Sciatic nerve (tissue), 2 donors: ENCODE results near the gene NELFE. TPM values are rescaled to one million over a fixed set of nuclear protein-coding genes. Genes with fewer than 3 reads are reported as not detected.
"Not testable (repeated sequence)": the region's sequence is repeated elsewhere in the genome, so short reads cannot be mapped to it uniquely, and the experiment has no call there.

Experiments
- ATAC-seq: fragments of 200-7000 bp; cut with Tn5 transposase; one replicate; pipeline ENCODE4 v1.9.1; 2020; ENCODE audit warnings: mild to moderate bottlenecking, moderate library complexity
- DNase-seq: peaks from one replicate; pipeline ENCODE4 v3.0.0-alpha.2; 2020; ENCODE audit warnings: low spot score
- intact Hi-C: fragments of 100-400 bp; cut with DNase I; formaldehyde crosslinking; loops from one replicate; pipeline ENCODE4 v1.14.2; 2022
- total RNA-seq: library from RNA; stranded (reverse); fragmentation: NEBNext Ultra II Directional; extraction: Animal tissue kit (Norgen Biotek cat#: 25700); gene quantifications from one replicate; pipeline ENCODE4 v1.2.1, GENCODE V29; 2021
- donor health status: DM: no; HTN: no; CAD: no.
- donor health status: DM: no; HTN: no; CAD: no.

Gene NELFE
- 55.1 TPM for total RNA-seq

GRCh38 chr6:31958741-31959739 lies at the start of gene NELFE, which contains the start of gene SKIC2:
Gene NELFE, minus strand, starts transcription at chr6:31958971. Its CDS starts 525 bp downstream, at chr6:31958446.
Gene SKIC2, plus strand, starts transcription at chr6:31959175. Its CDS starts 18 bp downstream, at chr6:31959193.
- intact Hi-C loops, result no loop called here
- DNase-seq (peak; percentile 99), ATAC-seq (peak; percentile 99)

GRCh38 chr6:32008037-32008436 lies 49.3 kb upstream of the NELFE start:
- intact Hi-C loops, ATAC-seq, DNase-seq: not testable (repeated sequence)

GRCh38 chr6:32007086-32007485 lies 48.3 kb upstream of the NELFE start:
- ATAC-seq, intact Hi-C loops: not testable (repeated sequence)
- peak; percentile 36 for DNase-seq

GRCh38 chr6:32005991-32006529 lies 47.3 kb upstream of the NELFE start:
- intact Hi-C loops, ATAC-seq: not testable (repeated sequence)
- DNase-seq, result peak; percentile 43

- ATAC-seq, intact Hi-C loops: not testable (repeated sequence)
- DNase-seq, result peak; percentile 44
Measured at GRCh38 chr6:32005538-32005880, 46.7 kb upstream of the NELFE start.

- intact Hi-C loops, ATAC-seq: not testable (repeated sequence)
- peak; percentile 33 for DNase-seq
Measured at GRCh38 chr6:32004864-32005537, 46.2 kb upstream of the NELFE start.

- DNase-seq, intact Hi-C loops, ATAC-seq: not testable (repeated sequence)
Measured at GRCh38 chr6:32004393-32004792, 45.6 kb upstream of the NELFE start.

- ATAC-seq, result not testable (repeated sequence)
Measured at GRCh38 chr6:32003301-32003700, 44.5 kb upstream of the NELFE start.

GRCh38 chr6:32002546-32003268 lies 43.9 kb upstream of the NELFE start:
- ATAC-seq, result peak; percentile 46
- DNase-seq, intact Hi-C loops: not testable (repeated sequence)

More at GRCh38 chr6:32003301-32003700, 44.5 kb upstream of the NELFE start:
- intact Hi-C loops, DNase-seq: not testable (repeated sequence)

GRCh38 chr6:31996385-31996784 lies 37.6 kb upstream of the NELFE start:
- DNase-seq, result peak; percentile 61
- intact Hi-C loops, ATAC-seq: not testable (repeated sequence)

GRCh38 chr6:31994421-31994820 lies 35.6 kb upstream of the NELFE start:
- ATAC-seq, intact Hi-C loops: not testable (repeated sequence)

GRCh38 chr6:31989363-31989762 lies 30.6 kb upstream of the NELFE start:
- ATAC-seq, intact Hi-C loops, DNase-seq: not testable (repeated sequence)

More at GRCh38 chr6:31994421-31994820, 35.6 kb upstream of the NELFE start:
- not testable (repeated sequence) for DNase-seq

- DNase-seq, intact Hi-C loops: not testable (repeated sequence)
- peak; percentile 90 for ATAC-seq
Measured at GRCh38 chr6:31981744-31982143, 23.0 kb upstream of the NELFE start, which contains the start of gene C4A. Gene C4A, plus strand, starts transcription at chr6:31982057. Its CDS starts 51 bp downstream, at chr6:31982108.

GRCh38 chr6:31980998-31981397 lies 22.2 kb upstream of the NELFE start:
- DNase-seq, intact Hi-C loops: not testable (repeated sequence)
- ATAC-seq, result peak; percentile 7

- intact Hi-C loops, DNase-seq, ATAC-seq: not testable (repeated sequence)
Measured at GRCh38 chr6:31980195-31980876, 21.6 kb upstream of the NELFE start.

- no peak for DNase-seq
- intact Hi-C loops, result no loop called here
Measured at GRCh38 chr6:31979238-31979898, 20.6 kb upstream of the NELFE start.

GRCh38 chr6:31978831-31979230 lies 20.1 kb upstream of the NELFE start:
- intact Hi-C loops, result no loop called here
- no peak for ATAC-seq
- no peak for DNase-seq

More at GRCh38 chr6:31979238-31979898, 20.6 kb upstream of the NELFE start:
- no peak for ATAC-seq
